DLD1 (cell line): ENCODE data around the gene GNG5.
"Not testable (repeated sequence)": the region's sequence is repeated elsewhere in the genome, so short reads cannot be mapped to it uniquely, and the experiment has no call there.

ENCODE experiments used
- in situ Hi-C: cut with HindIII; loops from 2 replicates; pipeline ENCODE4 v1.10.0; 2017; ENCODE audit warnings: low sequenced_read_pairs

Gene GNG5

GRCh38 chr1:84506002-84506728, at the start of gene GNG5, which contains the start of gene SPATA1:
TSS of gene GNG5 (minus strand) at chr1:84506581. CDS start at chr1:84506091, 490 bp downstream.
TSS of gene SPATA1 (plus strand) at chr1:84506386. CDS start at chr1:84516360, 9,974 bp downstream.
- in situ Hi-C loops = no loop called here

- in situ Hi-C loops = no loop called here
These were observed 44.4 kb upstream of the GNG5 start for GRCh38 chr1:84550826-84551225.

- in situ Hi-C loops = no loop called here
These were observed 35.3 kb upstream of the GNG5 start for GRCh38 chr1:84541679-84542078.

- in situ Hi-C loops = no loop called here
These were observed 34.4 kb upstream of the GNG5 start for GRCh38 chr1:84540759-84541158.

DNA sequence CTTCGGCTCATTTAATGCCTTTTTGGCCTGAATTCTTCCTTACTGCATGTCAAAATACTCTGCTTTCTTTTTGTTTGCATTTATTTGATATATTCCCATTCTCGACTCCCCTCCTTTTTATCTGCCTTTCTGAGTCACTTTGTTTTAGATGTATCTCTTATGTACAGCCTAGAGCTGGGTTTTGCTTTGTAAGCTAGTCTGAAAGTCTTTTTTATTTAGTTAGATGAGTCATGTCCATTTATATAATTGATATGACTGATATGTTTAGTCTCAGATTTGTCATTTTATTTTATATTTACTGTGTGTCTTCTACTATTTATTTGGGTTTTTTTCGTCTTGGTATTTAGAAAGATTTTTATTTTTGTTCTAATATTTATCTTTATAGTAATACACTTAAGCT, 33.6 kb upstream of the GNG5 start:
- in situ Hi-C loops = no loop called here

GRCh38 chr1:84538599-84538998, 32.2 kb upstream of the GNG5 start:
- in situ Hi-C loops = no loop called here

GRCh38 chr1:84525779-84526178, 19.4 kb upstream of the GNG5 start:
- in situ Hi-C loops = no loop called here

GRCh38 chr1:84524590-84524989, 18.2 kb upstream of the GNG5 start:
- in situ Hi-C loops = no loop called here

DNA sequence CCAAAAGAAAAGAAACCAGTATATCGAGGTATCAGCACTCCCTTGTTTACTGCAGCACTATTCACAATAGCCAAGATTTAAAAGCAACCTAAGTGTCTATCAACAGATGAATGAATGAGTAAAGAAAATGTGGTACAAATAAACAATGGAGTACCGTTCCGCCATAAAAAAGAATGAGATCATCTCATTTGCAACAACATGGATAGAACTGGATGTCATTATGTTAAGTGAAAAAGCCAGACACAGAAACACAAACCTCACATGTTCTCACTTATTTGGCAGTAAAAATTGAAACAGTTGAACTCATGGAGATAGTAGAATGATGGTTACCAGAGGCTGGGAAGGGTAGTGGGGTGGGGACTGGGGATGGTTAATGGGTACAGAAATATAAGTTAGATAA, 4.3 kb upstream of the GNG5 start:
- in situ Hi-C loops = no loop called here

- in situ Hi-C loops = no loop called here
These were observed 3.8 kb upstream of the GNG5 start for GRCh38 chr1:84510165-84510564.

DNA sequence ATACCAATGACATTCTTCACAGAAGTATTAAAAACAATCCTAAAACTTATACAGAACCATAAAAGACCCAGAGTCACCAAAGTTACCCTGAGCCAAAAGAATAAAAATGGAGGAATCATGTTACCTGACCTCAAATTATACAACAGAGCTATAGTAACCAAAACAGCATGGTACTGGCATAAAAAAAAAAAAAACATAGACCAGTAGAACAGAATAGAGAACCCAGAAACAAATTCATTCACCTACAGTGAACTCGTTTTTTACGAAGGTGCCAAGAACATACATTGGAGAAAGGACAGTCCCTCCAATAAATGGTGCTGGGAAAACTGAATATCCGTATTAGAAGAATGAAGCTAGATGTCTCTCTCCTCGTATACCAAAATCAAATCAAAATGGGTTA, 2.6 kb upstream of the GNG5 start:
- in situ Hi-C loops = no loop called here

DNA sequence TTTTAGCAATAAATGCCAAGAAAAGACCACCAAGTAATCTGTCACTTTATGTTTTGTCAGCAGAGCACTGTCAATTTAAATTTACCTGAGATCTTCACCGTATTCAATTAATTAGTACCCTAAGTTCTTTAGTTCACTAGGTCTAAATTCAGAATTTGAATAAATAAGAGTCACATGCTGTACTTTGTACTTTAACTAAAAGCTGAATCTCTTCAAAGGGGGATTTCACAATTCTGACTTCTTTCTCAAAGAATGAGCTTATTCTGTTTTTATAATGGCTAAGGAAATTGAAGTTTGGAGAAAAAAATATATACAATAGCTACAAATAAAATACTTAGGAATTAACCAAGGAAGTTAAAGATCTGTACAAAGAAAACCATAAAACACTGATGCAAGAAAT, 2.1 kb upstream of the GNG5 start:
- in situ Hi-C loops = no loop called here

GRCh38 chr1:84507887-84508286, 1.5 kb upstream of the GNG5 start:
- in situ Hi-C loops = not testable (repeated sequence)

GRCh38 chr1:84506729-84507453, 510 bp upstream of the GNG5 start:
- in situ Hi-C loops = no loop called here

DNA sequence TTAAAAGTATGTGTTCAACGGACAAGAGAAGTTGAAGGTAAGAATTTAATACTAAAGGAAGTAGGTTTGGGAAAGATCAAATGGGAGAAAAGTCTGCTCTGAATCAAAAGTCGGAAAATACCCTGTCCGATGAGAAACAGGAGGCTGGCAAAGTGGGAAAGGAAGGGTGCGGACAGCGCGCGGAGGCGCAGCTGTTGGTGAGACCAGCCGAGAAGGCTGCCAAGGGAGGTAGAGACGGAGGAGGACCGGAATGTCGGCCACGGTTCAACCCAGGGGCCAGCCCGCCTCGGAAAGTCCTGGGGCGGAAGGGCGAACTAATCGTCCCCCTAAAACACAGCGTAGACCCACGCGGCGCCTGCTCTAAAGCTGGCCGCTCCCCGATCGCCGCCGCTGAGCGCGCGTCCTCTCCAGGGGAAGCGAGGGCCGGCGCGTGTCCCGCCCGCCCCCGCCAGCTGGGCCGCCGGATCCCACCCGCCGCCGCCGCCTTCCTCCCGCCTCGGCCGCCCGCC, 834 bp downstream of the GNG5 start:
- in situ Hi-C loops = no loop called here

GRCh38 chr1:84504580-84505492, 1.5 kb downstream of the GNG5 start:
- in situ Hi-C loops = no loop called here

DNA sequence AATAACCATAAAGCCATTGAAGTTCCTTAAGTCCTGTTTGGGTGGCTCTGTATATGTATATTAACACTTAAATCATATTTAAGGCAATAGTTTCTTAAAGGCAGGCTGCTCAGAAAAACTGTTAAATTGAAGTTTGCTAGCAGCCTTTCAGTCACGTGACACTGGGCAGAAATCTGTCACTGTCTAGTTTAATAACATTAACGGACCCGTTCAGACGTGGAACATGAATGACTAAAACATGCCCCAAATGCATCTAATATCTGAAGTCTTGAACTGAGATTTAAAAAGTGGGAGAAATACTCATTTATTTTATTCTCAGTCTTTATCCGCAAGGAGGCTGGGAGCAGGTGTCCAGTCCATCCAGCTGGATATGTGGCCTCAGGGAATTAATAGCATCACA, 3.5 kb downstream of the GNG5 start:
- in situ Hi-C loops = no loop called here

GRCh38 chr1:84497631-84498275, 8.6 kb downstream of the GNG5 start:
- in situ Hi-C loops = no loop called here

- in situ Hi-C loops = no loop called here
These were observed 9.9 kb downstream of the GNG5 start for GRCh38 chr1:84496498-84496897.

GRCh38 chr1:84493747-84494146, 12.6 kb downstream of the GNG5 start:
- in situ Hi-C loops = no loop called here

- in situ Hi-C loops = no loop called here
These were observed 13.7 kb downstream of the GNG5 start for GRCh38 chr1:84492726-84493125.
